Measurements from ENCODE around the gene SIN3A.

DNA sequence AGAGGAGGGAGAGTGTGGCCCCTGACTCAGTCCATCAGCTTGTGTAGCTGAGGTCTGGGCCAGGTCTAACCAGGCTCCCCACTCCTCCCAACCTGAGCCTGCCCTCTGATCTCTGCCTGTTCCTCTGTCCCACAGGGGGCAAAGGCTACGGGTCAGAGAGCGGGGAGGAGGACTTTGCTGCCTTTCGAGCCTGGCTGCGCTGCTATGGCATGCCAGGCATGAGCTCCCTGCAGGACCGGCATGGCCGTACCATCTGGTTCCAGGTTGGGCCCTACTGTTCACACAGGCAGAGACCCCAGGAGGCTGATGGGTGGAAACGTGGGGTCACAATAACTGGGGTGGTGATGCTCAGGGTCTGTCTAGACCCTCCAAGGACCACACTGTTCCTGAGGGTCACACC lies 97.9 kb downstream of the SIN3A start:
- TF ChIP-seq EP300 (IDR thresholded peaks at IDR 0.05), result no peak
- TF ChIP-seq CTCF (IDR thresholded peaks at IDR 0.05), result no peak
- TF ChIP-seq POLR2AphosphoS5 (IDR thresholded peaks at IDR 0.05), result no peak
- TF ChIP-seq POLR2A (IDR thresholded peaks at IDR 0.05), result no peak

Data from stomach (tissue), 4 donors.